Spleen (tissue), 11 donors: ENCODE measurements around the gene NPPC. TPM values are rescaled to one million over a fixed set of nuclear protein-coding genes. Genes with fewer than 3 reads are reported as not detected.
A peak's percentile ranks its signal among the peaks of the same experiment; 100 is the strongest.

Experiments
- DNase-seq: peaks from one replicate; pipeline ENCODE4 v3.0.0-alpha.2; 2020
- H3K27ac ChIP-seq, 8 donors: fragments of 200-600 bp; sonication (generic) in 7 of 8; 1 replicate in 4 of 8; 2 replicates in 4 of 8; pipeline versions ENCODE4 v1.5.0 to v1.8.0; 2016 to 2021; ENCODE audit warnings: inconsistent platforms in 4 of 8, mild to moderate bottlenecking in 4 of 8, moderate library complexity in 1 of 8
- H3K27me3 ChIP-seq, 7 donors: fragments of 200-600 bp; sonication (generic) in 6 of 7; replicated peaks in 1 of 7; 1 replicate in 4 of 7; 2 replicates in 3 of 7; pipeline versions ENCODE4 v1.5.0 to v1.8.0; 2016 to 2021; ENCODE audit warnings: inconsistent platforms in 3 of 7, mild to moderate bottlenecking in 1 of 7
- H3K36me3 ChIP-seq, 6 donors: fragments of 200-600 bp; sonication (generic) in 5 of 6; 1 replicate in 4 of 6; 2 replicates in 2 of 6; pipeline versions ENCODE4 v1.5.0 to v1.8.0; 2016 to 2021; ENCODE audit warnings: inconsistent platforms in 2 of 6
- H3K4me1 ChIP-seq, 6 donors: fragments of 200-600 bp; sonication (generic) in 5 of 6; 1 replicate in 3 of 6; 2 replicates in 3 of 6; pipeline versions ENCODE4 v1.5.0 to v1.8.0; 2016 to 2021; ENCODE audit warnings: inconsistent platforms in 3 of 6
- H3K4me3 ChIP-seq, 8 donors: fragments of 200-600 bp; sonication (generic) in 7 of 8; 1 replicate in 4 of 8; 2 replicates in 4 of 8; pipeline versions ENCODE4 v1.5.0 to v1.8.0; 2016 to 2021; ENCODE audit warnings: inconsistent platforms in 4 of 8, mild to moderate bottlenecking in 4 of 8, moderate library complexity in 2 of 8
- H3K9me3 ChIP-seq, 8 donors: fragments of 200-600 bp; sonication (generic) in 7 of 8; 1 replicate in 4 of 8; 2 replicates in 4 of 8; pipeline versions ENCODE4 v1.5.0 to v1.8.0; 2016 to 2021; ENCODE audit warnings: inconsistent platforms in 4 of 8
- POLR2A ChIP-seq, 3 donors: fragments of 450-650 bp; IDR thresholded peaks; one replicate each; pipeline ENCODE4 v1.5.1; 2017; ENCODE audit warnings: antibody characterized with exemption in 3 of 3, mild to moderate bottlenecking in 1 of 3
- POLR2AphosphoS5 ChIP-seq, 3 donors: sonication (generic); formaldehyde crosslinking; IDR thresholded peaks; one replicate each; pipeline ENCODE4 v1.5.1; 2017; ENCODE audit warnings: antibody characterized with exemption in 3 of 3
- WGBS, 5 donors: extraction: QIAGEN DNeasy Blood & Tissue Kit in 3 of 5; methylation state at CpG; one replicate each; pipeline versions ENCODE4 v1.1.5 to v1.1.7; 2013 to 2018; 5-methylcytosine and 5-hydroxymethylcytosine counted together
- intact Hi-C: fragments of 100-400 bp; cut with DNase I; formaldehyde crosslinking; loops from one replicate; pipeline ENCODE4 v1.15.0; 2023; ENCODE audit warnings: low total_unique reads
- polyA plus RNA-seq, 3 donors: library from polyadenylated mRNA; stranded (reverse); fragments of 200-250 nt; gene quantifications; one replicate each; pipeline ENCODE4 v1.2.1, GENCODE V29; 2013
- total RNA-seq, 7 donors: library from RNA; depleted of rRNA in 3 of 7; stranded (reverse); fragments of >200 nt in 3 of 7; fragmentation: NEBNext Ultra II Directional in 4 of 7; extraction: Animal tissue kit (Norgen Biotek cat#: 25700) in 4 of 7; gene quantifications; one replicate each; pipeline versions ENCODE4 v1.1.0 to v1.2.1, GENCODE V29; 2016 to 2021
- TF ChIP-seq, protein P1 (sequence below), 11 experiments: fragments of 200-600 bp in 7 of 11; fragments of 450-650 bp in 4 of 11; sonication (generic) in 4 of 11; IDR thresholded peaks in 8 of 11; conservative IDR thresholded peaks in 3 of 11; 1 replicate in 7 of 11; 2 replicates in 4 of 11; pipeline versions ENCODE4 v1.4.0 to v1.8.0; 2016 to 2021; ENCODE audit warnings: antibody characterized with exemption in 11 of 11, inconsistent platforms in 4 of 11, mild to moderate bottlenecking in 1 of 11
- donor health status: healthy with polysubstance abuse.
- donor health status: DM: no; HTN: no; CAD: no; lungs with moderate emphysema.
- donor health status: DM: no; HTN: no; CAD: no.
- donor health status: Bipolar disorder and iron deficiency.
- donor health status: healthy.
- donor health status: DM: no; HTN: no; CAD: no.
- donor health status: DM: yes; HTN: yes; CAD: no.

The NPPC gene
- total and polyA plus RNA-seq, 10 donors: 0.10 to 2.2 (median 0.84) TPM; not detected in 6

DNA sequence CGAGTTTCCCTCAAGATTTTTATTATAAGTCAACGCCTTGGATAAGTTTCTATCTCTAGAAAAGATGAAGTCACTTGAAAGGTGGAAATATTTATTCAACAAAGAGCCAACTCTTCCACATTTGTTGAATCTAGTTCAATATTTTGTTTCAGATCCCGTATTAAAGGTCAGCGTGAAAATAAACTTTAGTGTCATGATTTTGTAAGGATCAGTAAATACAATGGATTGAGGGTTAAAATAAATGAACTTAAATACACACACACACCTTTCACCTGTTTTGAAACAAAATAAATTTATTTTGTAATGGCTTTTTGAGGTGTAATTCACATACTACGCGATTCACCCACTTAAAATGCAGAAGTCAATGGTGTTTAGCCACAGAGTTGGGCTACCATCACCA, 16.0 kb upstream of the NPPC start:
- Histone ChIP-seq H3K27ac (no peak overlapping the region), H3K9me3 (no peaks in the 10 kb centered on the region), H3K4me1 (no peaks in the 10 kb centered on the region), H3K4me3 (no peak overlapping the region), H3K27me3 (peaks cover 0 to 7% (median 0%) of the 10 kb centered on the region in 7 donors), H3K36me3 (no peaks in the 10 kb centered on the region)
- WGBS, 5 donors: 88 to 95% (median 89%) methylated on average over 6 of the region's 6 CpGs
- no peak for DNase-seq
- TF ChIP-seq, protein P1, sequence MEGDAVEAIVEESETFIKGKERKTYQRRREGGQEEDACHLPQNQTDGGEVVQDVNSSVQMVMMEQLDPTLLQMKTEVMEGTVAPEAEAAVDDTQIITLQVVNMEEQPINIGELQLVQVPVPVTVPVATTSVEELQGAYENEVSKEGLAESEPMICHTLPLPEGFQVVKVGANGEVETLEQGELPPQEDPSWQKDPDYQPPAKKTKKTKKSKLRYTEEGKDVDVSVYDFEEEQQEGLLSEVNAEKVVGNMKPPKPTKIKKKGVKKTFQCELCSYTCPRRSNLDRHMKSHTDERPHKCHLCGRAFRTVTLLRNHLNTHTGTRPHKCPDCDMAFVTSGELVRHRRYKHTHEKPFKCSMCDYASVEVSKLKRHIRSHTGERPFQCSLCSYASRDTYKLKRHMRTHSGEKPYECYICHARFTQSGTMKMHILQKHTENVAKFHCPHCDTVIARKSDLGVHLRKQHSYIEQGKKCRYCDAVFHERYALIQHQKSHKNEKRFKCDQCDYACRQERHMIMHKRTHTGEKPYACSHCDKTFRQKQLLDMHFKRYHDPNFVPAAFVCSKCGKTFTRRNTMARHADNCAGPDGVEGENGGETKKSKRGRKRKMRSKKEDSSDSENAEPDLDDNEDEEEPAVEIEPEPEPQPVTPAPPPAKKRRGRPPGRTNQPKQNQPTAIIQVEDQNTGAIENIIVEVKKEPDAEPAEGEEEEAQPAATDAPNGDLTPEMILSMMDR (IDR thresholded peaks at IDR 0.05 in 8 of 11, conservative IDR thresholded peaks at IDR 0.05 in 3 of 11): no peak
- TF ChIP-seq POLR2A (IDR thresholded peaks at IDR 0.05) (no peak), POLR2AphosphoS5 (IDR thresholded peaks at IDR 0.05) (no peak)
- intact Hi-C loops: no loop called here

DNA sequence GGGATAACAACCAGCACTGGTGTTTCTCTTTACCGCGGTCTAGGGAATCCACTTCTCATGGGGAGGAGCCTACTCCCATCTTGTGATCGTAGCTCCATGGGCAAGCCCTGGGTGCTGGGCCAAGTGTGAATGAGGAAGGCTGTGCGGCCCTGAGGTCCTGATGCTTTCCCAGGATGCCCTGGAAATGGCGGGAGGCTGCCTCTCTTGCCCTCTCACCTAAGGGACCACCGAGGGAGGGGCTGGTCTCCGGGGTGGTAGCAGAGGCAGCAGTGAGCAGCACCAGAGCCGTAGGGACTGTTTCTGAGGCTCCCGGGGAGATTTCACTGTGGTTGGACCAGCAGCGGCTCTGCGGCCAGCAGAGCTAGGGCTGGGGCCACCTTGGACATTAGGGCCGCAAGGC, 15.5 kb upstream of the NPPC start:
- WGBS, 5 donors: 84 to 97% (median 92%) methylated on average over 9 to 12 of the region's 12 CpGs
- H3K36me3 ChIP-seq: no peaks in the 10 kb centered on the region
- no peak overlapping the region for H3K4me3 ChIP-seq

DNA sequence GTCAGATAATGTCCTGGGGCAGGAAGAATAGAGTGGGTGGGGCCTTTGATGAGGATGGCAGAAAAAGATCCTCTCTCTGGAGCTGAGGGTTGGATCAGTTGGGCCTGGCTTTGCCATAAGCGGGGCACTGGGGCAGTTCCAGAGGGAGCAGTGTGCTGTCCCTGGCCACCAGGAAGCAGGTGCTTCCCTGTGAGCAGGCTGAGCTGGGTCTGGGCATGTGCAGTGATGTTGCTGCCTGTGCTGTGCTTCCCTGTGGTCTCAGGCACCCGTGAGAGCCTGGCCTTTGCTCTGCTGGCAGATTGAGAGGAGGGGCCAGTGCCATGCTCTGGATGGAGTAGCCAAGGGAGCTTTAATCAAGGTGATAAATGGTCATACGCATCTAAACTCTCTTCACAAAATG, 14.6 kb upstream of the NPPC start:
- H3K36me3 ChIP-seq: no peaks in the 10 kb centered on the region
- intact Hi-C loops: no loop called here
- H3K4me1 ChIP-seq: no peaks in the 10 kb centered on the region
- no peaks in the 10 kb centered on the region for H3K9me3 ChIP-seq
- H3K4me3 ChIP-seq: no peak overlapping the region
- H3K27ac ChIP-seq: peak overlapping the region in 2 of 8 donors; percentile 14 to 31
- no peaks in the 10 kb centered on the region for H3K27me3 ChIP-seq
- DNase-seq: no peak
- TF ChIP-seq POLR2A (IDR thresholded peaks at IDR 0.05): no peak
- TF ChIP-seq, protein P1 (IDR thresholded peaks at IDR 0.05 in 8 of 11, conservative IDR thresholded peaks at IDR 0.05 in 3 of 11): no peak
- TF ChIP-seq POLR2AphosphoS5 (IDR thresholded peaks at IDR 0.05): peak; percentile 72 to 81 (median 80)
- WGBS, 5 donors: 33 to 49% (median 37%) methylated on average over 3 of the region's 3 CpGs

More for the DNA sequence above, 15.5 kb upstream of the NPPC start:
- Histone ChIP-seq H3K4me1 (no peaks in the 10 kb centered on the region), H3K9me3 (no peaks in the 10 kb centered on the region), H3K27ac (no peak overlapping the region), H3K27me3 (peaks cover 0 to 7% (median 0%) of the 10 kb centered on the region in 7 donors)
- no peak for DNase-seq
- TF ChIP-seq POLR2AphosphoS5 (IDR thresholded peaks at IDR 0.05) (no peak), POLR2A (IDR thresholded peaks at IDR 0.05) (no peak)
- TF ChIP-seq, protein P1 (IDR thresholded peaks at IDR 0.05 in 8 of 11, conservative IDR thresholded peaks at IDR 0.05 in 3 of 11): no peak
- intact Hi-C loops: no loop called here

DNA sequence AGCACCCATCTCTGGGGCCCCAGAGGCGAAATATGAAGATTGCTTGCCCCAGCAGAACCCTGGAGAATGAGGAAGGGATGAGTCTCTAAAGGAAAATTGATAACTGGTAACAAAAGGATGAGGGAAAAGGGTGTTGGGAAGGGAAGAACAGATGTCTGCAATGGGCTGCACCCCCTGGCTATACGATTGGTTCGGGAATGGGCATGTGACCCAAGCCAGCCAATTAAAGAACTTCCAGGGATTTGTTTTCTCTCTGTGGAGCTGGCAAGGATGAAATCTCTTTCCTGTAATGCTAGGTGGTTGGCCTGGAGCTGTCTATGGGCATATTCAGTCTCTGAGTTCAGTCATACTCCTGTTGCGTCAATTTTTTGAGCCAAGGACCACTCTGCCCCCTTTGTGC, 12.8 kb upstream of the NPPC start:
- no peak overlapping the region for H3K27ac ChIP-seq

More for the DNA sequence above, 12.8 kb upstream of the NPPC start:
- Histone ChIP-seq H3K27me3 (no peaks in the 10 kb centered on the region), H3K4me1 (no peaks in the 10 kb centered on the region), H3K9me3 (no peaks in the 10 kb centered on the region), H3K4me3 (no peak overlapping the region), H3K36me3 (no peaks in the 10 kb centered on the region)
- intact Hi-C loops: no loop called here
- WGBS, 5 donors: 86 to 98% (median 94%) methylated on average over 4 of the region's 4 CpGs
- no peak for DNase-seq
- TF ChIP-seq POLR2AphosphoS5 (IDR thresholded peaks at IDR 0.05) (no peak), POLR2A (IDR thresholded peaks at IDR 0.05) (no peak)
- TF ChIP-seq, protein P1 (IDR thresholded peaks at IDR 0.05 in 8 of 11, conservative IDR thresholded peaks at IDR 0.05 in 3 of 11): no peak
